NCI-H82 treated with DMSO at 0.1 percent for 48 hours (cell line): Measurements from ENCODE around the gene DHCR7.

ENCODE experiments used
- DNase-seq: peaks from one replicate; lab custom pipeline; 2025; ENCODE audit not compliant: unreplicated experiment; lab: John Stamatoyannopoulos, UW

DHCR7 gene

DNA sequence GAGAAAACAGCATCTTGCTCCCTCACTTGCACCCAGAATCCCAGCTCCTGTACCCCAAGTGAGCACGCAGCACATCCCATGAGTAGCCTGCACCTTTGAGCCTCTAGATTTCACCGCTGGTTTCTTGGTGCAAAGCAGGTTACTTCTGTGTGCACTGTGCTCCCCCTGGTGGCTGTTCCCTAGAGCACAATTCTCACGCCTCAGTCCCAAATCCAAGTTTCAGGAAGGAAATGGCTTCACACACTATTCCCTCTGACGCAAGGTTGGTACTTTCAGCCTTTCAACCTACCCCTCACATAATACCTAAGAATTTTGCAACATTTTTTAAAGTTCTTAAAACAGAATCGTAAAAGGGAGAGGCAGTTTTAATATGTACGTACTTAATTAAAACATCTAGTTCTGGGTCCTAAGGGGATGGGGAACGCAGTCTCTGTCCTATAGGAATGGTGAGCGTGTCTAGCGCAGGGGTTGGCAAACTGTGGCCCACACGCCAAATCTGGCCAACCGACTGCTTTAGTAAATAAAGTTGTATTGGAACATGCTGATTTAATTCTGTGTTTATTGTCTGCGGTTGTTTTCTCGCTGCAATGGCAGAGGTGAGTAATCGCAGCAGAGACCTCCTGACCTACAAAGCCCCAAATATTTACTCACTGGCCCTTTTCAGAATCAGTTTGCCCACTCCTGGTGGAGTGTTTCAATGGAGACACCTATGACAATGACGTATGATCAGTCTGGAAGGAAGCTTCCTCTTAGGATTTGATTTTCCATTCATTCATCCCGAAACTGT, 27.5 kb downstream of the DHCR7 start:
- peak; percentile 10 for DNase-seq

GRCh38 chr11:71418643-71419042, 29.6 kb downstream of the DHCR7 start:
- DNase-seq: no peak

- DNase-seq: no peak
Observed at GRCh38 chr11:71414645-71415044, 33.5 kb downstream of the DHCR7 start.

GRCh38 chr11:71410363-71410966, 37.7 kb downstream of the DHCR7 start:
- no peak for DNase-seq

GRCh38 chr11:71408826-71409225, 39.4 kb downstream of the DHCR7 start:
- no peak for DNase-seq

DNA sequence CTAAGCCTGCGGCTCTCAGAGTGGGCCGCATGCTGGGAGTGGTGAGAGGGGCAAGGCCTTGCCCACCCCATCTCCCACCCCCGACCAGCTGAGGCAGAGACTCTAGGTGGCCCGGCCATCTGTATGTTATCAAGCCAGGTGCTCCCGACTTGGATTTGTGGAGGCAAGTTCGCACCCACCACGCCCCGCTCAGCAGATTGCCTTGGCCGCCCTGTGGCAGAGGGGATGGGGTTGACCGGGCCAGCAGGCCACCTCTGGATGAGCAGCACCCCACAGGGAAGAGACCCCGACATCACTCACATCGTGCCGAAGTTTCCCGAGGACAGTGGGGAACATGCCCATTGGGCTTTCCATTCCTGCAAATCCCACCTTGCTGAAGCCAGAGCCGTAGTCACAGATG, 40.8 kb downstream of the DHCR7 start:
- DNase-seq: no peak

DNA sequence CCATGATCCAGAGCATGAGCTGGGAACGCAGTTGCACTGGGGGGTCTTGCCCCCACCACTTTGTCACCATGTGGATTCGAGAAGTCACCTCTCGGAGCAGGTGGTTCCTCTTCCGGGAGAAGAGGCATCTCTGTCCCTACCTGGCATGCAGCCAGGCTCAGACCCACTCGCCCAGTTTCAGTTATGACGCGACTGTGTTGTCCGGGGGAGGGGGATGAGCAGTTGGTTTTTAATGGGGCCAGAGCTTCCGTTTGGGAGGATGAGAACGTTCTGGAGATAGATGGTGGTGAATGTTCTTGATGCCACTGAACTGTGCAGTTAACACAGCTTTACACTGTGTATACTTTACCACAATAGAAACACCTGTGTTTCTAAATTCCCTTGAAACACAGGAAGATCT, 41.5 kb downstream of the DHCR7 start:
- no peak for DNase-seq

DNA sequence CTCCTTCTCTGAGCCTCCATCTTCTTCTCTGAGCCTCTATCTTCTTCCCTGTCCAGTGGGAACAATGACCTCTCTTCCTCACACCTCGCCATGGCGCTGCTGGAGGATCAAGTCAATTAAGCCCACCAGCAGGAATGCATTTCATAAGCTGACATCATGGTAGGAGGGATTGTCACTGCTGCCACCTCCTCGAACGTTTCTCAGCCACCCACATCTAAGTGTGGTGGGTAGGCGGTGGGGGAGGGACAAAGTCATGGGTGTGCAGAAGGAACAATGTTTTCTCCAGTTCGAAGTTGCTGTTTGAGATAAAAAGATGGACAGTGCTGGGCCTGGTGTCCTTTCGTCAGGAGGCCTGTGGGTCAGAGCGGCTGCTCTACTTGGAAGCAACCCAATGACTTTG, 44.0 kb downstream of the DHCR7 start:
- DNase-seq: no peak

- no peak for DNase-seq
Observed at GRCh38 chr11:71402878-71403277, 45.3 kb downstream of the DHCR7 start.

DNA sequence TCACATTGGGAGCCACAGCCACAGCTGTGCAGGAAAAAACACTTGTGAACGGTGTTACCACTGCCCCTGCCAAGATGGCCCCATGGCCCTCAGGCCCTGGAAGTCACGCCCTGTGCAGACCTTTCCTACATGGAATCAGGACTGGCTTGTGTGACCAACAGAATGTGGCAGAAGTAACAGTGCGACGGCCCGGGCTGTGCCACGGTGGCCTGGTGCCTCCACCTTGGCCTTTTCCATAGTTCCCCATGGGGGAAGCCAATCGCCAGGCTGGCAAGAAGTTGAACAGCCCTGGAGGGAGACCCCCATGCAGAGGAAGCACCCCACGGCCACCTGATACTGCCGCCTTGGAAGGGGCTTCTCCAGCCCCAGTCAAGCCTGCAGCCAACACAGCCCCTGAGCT, 48.0 kb downstream of the DHCR7 start:
- DNase-seq: no peak

DNA sequence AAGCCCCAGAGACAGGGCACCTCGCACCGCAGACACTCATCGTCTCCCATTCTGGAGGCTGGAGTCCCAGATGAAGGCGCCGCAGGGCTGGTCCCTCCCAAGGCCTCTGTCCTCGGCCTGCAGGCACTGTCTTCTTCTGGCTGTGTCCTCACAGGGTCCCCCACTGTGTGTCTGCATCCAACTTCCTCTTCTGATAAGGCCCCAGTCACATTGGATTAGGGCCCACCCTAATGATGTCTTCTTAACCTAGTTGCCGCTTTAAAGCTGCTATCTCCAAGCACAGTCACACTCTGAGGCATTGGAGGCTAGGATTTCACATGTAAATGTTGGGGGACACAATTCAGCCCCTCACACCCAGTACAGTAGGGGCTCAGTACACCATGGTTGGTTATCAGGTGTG, 48.9 kb downstream of the DHCR7 start:
- no peak for DNase-seq

- no peak for DNase-seq
Observed at GRCh38 chr11:71397961-71398360, 50.2 kb downstream of the DHCR7 start.

- DNase-seq: no peak
Observed at GRCh38 chr11:71397331-71397860, 50.8 kb downstream of the DHCR7 start.

DNA sequence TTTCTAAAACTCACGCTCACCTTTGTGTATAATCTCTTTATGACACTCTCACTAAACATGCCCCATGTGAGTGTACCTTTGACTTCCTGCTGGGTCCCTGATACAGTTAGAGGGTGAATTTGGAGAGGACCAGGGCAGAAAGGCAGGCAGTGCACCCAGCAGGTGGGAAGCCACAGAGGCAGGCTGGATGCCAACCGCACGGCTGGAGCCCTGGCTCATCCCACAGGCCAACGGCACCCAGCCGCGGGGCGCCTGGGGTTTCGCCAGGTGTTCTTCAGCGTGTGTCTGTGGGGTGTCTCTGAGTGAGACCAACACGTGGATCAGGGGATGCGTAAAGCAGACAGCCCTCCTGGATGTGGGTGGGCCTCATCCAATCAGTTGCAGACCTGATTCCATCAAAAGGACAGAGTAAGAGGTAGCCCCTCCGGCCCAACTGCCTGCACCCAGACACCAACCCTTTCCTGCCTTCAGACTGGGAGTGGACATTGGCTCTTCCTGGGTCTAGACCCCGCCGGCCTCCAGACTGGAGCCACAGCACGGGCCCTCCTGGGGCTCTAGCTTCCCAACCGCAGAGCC, 51.6 kb downstream of the DHCR7 start:
- DNase-seq: no peak

GRCh38 chr11:71395774-71396173, 52.4 kb downstream of the DHCR7 start:
- DNase-seq: no peak

- DNase-seq: no peak
Observed at GRCh38 chr11:71395263-71395560, 53.0 kb downstream of the DHCR7 start.

- no peak for DNase-seq
Observed at GRCh38 chr11:71393283-71393682, 54.9 kb downstream of the DHCR7 start.

DNA sequence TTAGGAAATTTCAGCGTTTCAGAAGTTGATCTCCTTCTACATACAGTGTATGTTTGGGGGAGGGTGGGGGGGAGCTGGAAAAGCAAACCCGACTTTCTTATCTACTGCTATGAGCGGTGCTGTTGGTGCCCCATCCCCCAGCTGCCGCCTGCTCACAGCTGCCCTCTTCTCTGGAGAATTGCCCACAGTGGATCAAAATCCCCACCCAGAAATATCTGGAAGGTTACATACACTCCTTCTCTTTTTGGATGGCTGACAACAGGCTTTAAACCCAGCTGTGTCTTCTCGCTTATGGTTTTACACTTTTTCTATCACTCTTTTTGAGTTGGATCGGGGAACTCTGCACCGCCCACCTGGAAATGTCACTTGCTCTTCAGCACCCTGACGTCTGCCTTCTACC, 56.4 kb downstream of the DHCR7 start:
- no peak for DNase-seq

DNA sequence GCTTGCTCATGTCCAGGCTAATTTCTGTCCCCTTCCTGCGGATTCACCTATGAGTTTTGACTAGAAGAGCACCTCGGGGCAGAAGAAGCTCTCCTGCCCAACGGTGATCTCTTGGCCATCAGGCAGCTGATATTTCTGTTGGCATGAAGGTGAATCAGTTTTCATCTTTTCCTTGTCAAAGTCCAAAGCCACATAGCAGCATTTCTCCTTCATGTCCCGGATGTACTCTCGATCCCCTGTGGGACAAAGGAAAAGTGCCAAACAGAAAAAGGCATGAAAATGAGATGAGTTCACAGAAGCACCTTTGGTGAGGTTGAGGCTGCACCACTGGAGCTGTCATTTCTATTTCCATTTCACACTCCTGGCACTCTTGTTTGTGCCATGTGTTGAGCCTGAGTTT, 56.8 kb downstream of the DHCR7 start:
- DNase-seq: no peak

DNA sequence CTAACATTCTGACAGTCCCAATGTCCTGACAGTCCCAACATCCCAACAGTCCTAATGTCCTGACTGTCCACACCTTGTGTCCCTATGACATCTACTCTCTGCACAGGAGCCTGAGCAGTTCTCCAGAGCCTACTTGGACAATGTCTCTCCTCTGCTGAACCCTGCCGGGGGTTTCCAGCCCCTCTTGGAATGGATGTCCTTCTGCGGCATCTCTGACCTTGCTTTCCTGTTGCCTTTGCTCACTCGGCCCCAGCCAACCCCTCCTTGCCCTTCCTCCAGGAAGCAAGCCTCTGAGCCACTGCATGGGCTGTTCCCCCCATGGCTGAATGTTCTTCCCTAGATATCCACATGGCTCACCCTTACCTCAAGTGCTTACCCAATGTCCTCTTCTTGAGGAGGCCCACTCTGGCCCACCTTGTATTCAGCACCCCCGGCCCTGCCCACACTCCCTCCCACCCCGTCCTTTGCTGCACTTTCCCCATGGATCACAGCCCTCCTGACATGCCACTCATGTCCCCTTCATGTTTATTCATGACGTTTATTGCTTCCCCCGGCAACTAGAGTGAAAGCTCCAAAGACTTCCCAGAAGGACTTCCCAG, 59.5 kb downstream of the DHCR7 start:
- DNase-seq: no peak

DNA sequence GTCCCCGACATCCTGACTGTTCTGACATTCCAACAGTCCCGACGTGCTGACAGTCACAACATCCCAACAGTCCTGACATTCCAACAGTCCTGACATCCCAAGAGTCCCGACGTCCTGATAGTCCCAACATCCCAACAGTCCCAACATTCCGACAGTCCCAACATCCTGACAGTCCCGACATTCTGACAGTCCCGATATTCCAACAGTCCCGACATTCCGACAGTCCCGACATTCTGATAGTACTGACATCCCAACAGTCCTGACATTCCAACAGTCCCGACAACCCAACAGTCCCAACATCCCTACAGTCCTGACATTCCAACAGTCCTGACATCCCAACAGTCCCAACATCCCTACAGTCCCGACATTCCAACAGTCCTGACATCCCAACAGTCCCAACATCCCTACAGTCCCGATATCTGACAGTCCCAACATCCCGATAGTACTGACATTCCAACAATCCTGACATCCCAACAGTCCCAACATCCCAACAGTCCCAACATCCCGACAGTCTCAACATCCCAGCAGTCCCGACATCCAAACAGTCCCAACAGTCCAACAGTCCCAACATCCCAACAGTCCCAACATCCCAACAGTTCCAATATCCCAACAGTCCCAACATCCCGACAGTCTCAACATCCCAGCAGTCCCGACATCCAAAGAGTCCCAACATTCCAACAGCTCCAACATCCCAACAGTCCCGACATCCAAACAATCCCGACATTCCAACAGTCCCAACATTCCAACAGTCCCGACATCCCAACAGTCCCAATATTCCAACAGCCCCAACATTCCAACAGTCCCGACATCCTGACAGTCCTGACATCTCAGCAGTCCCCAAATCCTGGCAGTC, 60.2 kb downstream of the DHCR7 start:
- no peak for DNase-seq
